Activated naive CD4-positive, alpha-beta T cell treated with anti-CD3 and anti-CD28 coated beads, Interleukin-2, amount 50 U/mL, for 16 hours (primary cell): ENCODE measurements around the gene ATRNL1.
"Not testable (repeated sequence)": the region's sequence is repeated elsewhere in the genome, so short reads cannot be mapped to it uniquely, and the experiment has no call there.

ENCODE experiments used
- DNase-seq: peaks from one replicate; pipeline ENCODE4 v3.0.0-alpha.2; 2020

The ATRNL1 gene

GRCh38 chr10:115638246-115638645 lies 545.1 kb downstream of the ATRNL1 start:
- DNase-seq = no peak

DNA sequence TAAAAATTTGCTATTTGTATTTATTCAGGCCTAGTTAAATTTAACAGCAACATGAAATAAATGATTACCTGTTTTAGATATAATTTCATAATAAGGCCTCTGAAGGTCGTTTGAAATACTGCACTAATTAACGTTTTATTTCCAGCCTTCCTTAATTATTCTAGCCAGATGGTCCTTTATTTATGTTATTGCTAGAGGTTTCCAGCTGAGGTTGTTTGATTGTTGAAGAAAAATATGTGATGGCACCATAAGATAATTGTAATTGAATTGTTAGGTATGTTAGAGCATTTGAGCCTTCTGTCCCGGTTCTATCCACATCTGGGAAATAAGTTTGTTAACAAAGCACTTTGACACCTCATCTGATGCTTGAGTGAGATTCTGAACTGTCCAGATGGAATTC lies 556.1 kb downstream of the ATRNL1 start:
- no peak for DNase-seq

GRCh38 chr10:115653473-115653872 lies 560.3 kb downstream of the ATRNL1 start:
- no peak for DNase-seq

GRCh38 chr10:115654961-115655360 lies 561.8 kb downstream of the ATRNL1 start:
- DNase-seq = no peak

DNA sequence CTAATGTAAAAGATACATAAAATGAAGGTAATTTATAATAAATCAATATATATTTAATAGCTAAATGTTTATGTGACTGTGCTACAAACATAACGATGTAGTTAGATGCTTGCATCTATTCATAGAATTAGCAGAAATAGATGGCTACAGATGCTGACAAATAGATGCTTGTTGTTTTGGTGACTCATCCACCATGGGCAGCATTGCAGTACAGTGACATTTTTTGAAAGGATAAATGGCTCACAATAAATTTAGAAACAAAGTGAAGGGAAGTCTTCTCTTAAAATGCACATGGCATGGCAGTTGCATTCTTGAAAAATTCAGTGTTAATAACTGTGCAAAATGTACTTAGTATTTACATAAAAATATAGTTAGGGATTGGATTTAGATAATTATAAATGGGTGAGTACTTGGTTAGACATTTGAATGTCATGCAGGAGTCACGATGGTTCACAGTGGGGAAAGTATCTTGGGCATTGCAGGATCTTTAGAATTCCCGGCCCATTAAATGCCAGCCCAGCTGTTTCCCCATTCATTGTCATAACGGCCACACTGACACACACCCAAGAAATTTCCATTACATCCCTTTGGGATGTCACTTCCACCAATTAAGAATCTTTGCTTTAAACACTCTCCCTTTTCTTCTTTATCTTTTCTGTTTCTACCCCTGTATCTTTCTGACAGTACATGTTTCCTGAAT lies 564.1 kb downstream of the ATRNL1 start:
- no peak for DNase-seq

DNA sequence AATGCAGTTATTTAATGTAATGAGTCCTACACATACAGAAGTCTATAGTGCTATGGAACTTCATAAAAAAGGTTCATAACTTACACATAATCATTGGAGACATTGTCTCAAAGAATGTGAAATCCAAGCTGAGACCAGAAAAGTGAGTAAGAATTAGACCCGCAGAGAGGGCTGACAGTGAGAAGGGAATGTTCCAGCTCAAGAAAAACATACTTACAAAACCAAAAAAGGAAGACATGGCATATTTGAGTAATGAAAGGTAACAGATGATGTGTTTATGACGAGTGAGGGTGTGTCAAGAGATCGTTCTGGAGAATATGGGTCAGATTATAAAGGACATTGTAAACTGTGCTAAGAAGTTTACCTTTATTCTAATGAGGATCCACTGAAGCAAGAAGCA lies 566.5 kb downstream of the ATRNL1 start:
- no peak for DNase-seq

GRCh38 chr10:115660391-115660790 lies 567.2 kb downstream of the ATRNL1 start:
- no peak for DNase-seq

DNA sequence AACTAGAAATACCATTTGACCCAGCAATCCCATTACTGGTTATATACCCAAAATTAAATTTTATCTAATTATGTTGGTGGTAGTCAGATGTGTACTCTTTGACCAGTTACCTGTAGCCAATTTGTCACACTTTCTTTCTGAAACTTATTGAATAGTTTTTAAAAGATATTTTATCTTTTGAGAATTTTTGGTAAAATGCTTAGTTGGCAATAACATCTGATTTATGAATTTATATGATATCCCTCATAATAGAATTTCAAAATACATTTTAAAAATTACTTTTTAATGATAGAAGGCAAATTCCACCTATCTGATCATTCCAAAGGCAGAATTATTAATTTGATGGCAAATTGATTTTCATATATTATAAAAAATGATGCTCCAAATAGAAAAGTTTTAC lies 569.3 kb downstream of the ATRNL1 start:
- DNase-seq = no peak

DNA sequence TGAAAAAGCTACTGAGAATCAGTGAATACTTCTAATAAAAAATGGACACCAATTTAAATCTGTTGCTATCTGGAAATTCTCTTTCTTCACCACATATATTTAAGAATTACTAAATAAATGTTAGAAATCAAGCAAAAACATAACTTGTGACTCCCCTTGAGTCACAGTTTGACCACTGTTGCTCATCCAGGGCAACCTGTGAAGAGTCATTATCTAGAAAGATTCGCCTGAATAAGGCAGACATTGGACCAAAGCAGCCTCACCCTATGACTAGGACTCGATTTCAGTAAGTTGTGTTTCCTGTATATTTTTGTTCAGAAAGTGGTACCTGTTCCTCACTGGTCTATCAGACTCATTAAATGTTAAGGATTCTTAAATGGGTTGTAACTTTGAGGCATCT lies 572.4 kb downstream of the ATRNL1 start:
- no peak for DNase-seq

DNA sequence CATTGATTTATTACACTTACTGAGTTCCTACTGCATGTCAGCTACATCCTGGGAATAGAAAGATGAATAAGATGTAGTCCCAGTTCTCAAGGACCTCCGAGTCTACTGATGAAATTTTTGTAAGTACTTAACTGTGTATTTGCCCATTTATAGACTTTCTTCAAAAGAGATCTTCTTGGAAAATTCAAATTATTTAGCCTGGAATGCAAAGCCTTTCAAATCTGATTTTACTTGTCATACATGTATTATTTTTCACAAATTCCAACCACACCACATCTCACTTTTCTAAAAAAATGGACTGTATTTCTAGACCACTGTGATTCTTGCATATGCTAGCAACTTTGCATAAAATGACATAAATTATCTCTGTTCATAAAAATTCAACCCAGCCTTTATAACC lies 581.3 kb downstream of the ATRNL1 start:
- no peak for DNase-seq

GRCh38 chr10:115696747-115697146 lies 603.6 kb downstream of the ATRNL1 start:
- DNase-seq = no peak

GRCh38 chr10:115706026-115706425 lies 612.9 kb downstream of the ATRNL1 start:
- no peak for DNase-seq

DNA sequence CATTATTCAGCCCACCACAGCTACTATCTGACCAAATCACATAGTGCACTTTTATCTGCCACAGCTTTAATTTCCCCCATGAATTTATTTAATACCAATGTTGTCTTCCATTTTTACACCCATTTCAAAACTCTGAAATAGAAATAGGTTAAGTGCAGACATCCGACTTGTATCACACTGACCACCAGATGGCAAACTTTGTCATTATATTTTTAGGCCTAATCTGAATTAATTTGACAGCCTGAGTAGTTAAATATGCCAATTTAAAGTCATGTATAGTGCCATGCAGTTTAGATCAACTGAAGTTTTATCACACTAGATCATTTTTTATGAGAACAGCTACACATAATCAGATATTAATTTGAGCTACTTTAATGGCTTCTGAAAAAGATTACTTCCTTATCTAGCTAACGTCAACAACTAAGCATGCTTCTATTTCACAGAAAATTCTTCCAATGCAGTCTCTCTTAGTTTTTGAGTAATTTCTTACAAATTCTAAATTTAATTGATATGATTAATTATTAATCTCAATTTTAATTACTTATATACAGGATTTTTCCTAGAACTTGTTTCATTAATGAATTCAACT lies 613.4 kb downstream of the ATRNL1 start:
- no peak for DNase-seq

DNA sequence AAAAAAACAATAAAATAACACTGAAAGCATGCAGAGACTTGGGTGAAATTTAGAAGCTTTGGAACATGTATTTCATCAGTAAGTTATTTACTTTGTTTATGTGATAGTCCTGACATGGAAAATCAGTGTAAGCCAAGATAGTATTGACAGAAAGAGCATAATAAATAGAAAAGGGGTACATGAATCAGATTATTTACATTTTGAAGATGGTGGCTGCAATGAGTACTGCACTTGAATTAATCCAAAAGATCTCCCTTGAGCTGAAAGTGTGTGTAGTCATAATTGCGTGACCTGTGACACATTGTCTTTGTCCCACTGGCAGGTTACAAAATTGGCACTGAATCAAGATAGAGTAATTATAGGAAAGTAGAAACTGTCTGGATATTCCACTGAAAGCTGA lies 617.0 kb downstream of the ATRNL1 start:
- no peak for DNase-seq

DNA sequence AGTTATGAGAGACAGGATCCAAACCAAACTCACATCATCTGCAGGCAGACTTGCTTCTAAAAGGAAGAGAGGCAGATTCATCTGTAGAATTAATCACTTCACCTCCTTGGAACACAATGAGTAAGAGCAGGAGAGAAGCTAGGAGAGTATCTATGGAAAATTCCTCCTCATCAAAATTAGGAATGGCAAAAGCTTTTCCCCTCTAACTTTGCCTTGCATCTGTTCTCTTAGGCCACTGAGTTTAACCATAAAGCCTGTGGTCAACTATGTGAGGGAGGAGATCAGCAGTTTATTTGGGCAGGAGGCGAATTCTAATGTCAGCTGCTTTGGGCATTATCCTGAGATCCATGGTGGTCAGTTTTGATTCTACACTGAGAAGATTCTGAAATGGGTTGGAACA lies 618.1 kb downstream of the ATRNL1 start:
- no peak for DNase-seq

GRCh38 chr10:115720121-115720520 lies 627.0 kb downstream of the ATRNL1 start:
- DNase-seq = no peak

- DNase-seq = no peak
Observed at GRCh38 chr10:115727129-115727528, 634.0 kb downstream of the ATRNL1 start.

DNA sequence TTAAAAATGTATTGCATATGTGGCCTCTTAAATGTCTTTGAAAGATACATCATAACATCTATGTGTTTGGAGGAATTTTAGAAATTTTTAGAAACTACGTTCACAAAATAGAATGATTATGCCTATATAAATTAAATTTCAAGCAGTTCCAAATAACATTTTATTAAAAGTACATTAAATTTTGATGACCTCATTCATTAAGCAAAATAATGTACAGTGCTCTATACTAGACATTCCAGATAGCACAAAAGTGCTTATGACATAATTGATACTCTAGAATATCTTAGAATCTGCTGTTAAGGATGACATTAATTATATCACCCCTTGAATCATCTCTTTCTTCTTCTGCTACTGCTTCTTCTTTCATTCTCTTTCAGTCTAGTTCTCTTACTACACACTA lies 650.9 kb downstream of the ATRNL1 start:
- DNase-seq = no peak

DNA sequence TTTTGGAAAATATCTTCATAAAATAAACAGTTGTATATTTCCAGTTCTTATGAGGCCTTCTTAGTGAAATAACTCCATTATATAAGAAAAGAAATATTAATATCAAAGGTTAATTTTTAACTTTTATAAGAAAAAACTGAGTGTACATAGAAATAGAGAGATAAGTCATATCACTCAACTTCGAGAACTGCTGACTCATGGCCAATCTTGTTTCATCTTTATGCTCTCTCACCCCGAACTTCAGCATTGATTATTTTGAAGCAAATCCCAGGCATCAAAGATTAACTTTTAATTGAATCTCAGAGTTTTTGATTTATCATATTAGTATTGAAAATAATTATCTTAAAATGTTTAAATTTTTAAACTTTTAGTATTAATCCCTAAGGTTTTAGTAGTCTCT lies 652.8 kb downstream of the ATRNL1 start:
- DNase-seq = no peak

DNA sequence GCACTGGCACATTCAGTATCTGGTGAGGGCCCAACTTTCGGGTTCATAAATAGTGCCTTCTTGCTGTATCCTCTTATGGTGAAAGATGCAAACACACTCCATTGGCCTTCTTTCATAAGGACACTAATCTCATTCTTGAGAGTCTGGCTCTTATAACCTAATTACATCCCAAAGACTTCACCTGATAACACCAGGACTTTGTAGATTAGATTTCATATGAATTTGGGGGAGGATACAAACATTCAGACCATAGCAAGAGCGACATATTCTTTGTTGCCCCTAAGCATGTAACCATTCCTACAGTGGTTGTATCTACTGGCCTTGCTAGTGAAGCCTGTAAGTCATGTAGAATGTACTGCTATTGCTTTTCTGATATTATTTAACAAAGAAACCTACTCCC lies 654.6 kb downstream of the ATRNL1 start:
- no peak for DNase-seq

- DNase-seq = not testable (repeated sequence)
Observed at GRCh38 chr10:115758488-115758887, 665.3 kb downstream of the ATRNL1 start.

- no peak for DNase-seq
Observed at GRCh38 chr10:115760131-115760530, 667.0 kb downstream of the ATRNL1 start.

DNA sequence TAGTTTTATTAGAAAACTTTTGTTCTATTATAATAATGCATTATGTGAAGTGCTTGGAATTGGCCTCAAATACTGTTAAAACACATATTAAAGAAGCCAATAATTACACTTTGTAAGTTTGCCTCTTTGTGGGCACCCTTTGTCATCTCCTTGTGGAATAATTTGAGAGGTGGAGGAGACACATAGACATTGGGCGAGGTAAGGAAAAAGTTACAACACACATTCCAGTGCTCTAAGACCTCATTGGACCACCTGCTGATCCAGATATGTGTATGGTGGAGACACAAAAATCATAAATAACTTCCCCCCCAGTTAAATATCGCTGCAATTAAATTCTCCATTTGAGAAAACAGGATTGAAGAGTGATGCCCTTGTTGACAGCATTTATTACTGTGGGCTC lies 668.0 kb downstream of the ATRNL1 start:
- DNase-seq = no peak

- no peak for DNase-seq
Observed at GRCh38 chr10:115762029-115762428, 668.9 kb downstream of the ATRNL1 start.

DNA sequence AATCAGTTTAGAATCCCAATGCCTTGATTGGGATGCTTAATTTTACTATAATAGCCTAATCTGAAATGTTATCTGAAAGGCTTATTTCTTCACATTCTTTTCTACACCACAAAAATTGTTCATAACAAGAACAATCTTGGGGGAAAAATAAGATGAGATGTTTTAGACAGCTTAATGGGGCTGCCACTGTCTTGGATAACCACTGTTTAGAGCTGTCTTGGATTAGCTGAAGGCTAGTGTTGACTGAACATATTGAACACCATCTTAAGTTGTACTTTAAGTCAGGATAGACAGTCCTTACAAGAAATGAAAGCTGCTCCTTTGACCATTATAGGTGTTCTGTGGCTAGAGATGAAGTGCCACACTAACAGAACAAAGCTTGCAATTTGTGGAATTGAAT lies 678.6 kb downstream of the ATRNL1 start:
- DNase-seq = no peak
